KOPT-K1 (cell line): ENCODE results near the gene AFAP1L1.

Source experiments
- H3K27ac ChIP-seq: fragments of 200-600 bp; sonication (generic); 2 replicates; pipeline ENCODE4 v1.5.1; 2016; ENCODE audit warnings: antibody characterized with exemption, mild to moderate bottlenecking, low read depth, low read length; ENCODE audit not compliant: poor library complexity, severe bottlenecking
- H3K36me3 ChIP-seq: fragments of 200-600 bp; sonication (generic); 2 replicates; pipeline ENCODE4 v1.5.1; 2017; ENCODE audit warnings: antibody characterized with exemption, mild to moderate bottlenecking, low read length, moderate library complexity; ENCODE audit not compliant: insufficient read depth
- H3K9me3 ChIP-seq: fragments of 200-600 bp; sonication (generic); 2 replicates; pipeline ENCODE4 v1.5.1; 2017; ENCODE audit warnings: antibody characterized with exemption, low read length, mild to moderate bottlenecking; ENCODE audit not compliant: insufficient read depth, poor library complexity, severe bottlenecking

Gene AFAP1L1

DNA sequence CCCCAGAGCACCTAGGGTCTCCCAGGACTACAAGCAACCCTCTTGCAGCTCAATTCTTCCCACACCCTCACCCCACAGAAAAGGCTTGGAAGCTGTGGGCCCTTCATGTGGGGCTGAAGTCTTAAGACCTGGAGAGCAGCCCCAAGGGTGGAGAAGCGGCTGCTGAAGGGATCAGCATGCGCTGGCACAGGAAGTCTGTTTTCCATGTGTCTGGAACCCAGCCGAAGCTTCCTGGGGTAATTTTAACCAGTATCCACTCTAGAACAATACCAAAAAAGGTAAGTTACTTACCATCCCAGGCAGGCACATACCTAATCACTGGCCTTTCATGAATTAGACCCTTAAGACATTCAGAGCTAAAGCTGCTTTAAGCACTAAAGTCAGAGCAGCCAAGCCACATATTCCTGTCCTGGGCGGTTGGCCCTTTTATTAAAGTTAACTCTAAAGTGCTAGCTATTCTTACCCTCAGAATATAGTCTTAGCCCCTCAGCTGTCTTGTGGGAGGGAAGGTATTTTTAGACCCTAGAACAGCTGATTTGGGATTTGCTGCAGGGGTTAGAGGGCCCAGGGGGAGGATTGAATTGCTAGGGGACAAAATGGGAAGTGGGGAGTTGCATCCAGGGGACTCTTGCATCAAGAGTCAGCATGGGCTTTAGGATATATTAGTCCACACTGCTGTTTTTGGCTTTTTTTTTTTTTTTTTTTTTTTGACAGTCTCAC, 100.6 kb downstream of the AFAP1L1 start:
- Histone ChIP-seq H3K27ac (no peak overlapping the region), H3K36me3 (no peaks in the 10 kb centered on the region), H3K9me3 (no peaks in the 10 kb centered on the region)

DNA sequence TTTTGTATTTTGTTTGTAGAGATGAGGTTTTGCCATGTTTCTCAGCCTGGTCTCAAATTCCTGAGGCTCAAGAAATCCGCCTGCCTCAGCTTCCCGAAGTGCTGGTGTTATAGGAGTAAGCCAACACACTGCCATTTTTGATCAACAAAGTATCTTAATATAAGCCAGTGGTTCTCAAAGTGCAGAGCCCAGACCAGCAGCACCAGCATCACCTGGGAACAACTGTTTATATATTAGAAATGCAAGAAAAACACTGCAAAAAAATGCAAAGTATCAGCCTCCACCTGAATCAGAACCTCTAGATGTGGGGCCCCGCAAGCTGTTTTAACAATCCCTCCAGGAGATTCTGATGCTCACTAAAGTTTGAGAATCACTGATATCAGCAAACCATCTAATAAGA, 101.3 kb downstream of the AFAP1L1 start:
- Histone ChIP-seq H3K9me3 (no peaks in the 10 kb centered on the region), H3K36me3 (no peaks in the 10 kb centered on the region), H3K27ac (no peak overlapping the region)

GRCh38 chr5:149374303-149374702, 102.6 kb downstream of the AFAP1L1 start:
- Histone ChIP-seq H3K27ac (no peak overlapping the region), H3K36me3 (no peaks in the 10 kb centered on the region), H3K9me3 (no peaks in the 10 kb centered on the region)

DNA sequence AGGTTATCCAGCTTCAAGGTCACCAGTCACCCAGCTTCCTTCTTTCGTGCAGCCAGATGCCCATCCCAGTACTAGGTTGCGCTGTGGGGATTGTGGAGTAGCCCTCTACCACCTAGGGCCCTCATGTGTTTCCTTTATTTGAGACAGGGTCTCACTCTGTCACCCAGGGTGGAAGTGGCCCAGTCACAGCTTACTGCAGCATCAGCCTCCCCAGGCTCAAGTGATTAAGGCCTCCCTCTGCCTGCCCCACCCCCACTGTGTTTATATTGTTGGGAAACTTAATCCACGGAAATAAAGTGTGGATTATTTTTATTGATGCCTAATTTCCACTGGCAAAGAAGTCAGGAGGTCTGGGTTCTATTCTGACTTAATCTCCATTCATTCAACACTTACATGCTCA, 103.1 kb downstream of the AFAP1L1 start:
- H3K27ac ChIP-seq: no peak overlapping the region
- no peaks in the 10 kb centered on the region for H3K9me3 ChIP-seq
- H3K36me3 ChIP-seq: no peaks in the 10 kb centered on the region

- no peak overlapping the region for H3K27ac ChIP-seq
- H3K36me3 ChIP-seq: no peaks in the 10 kb centered on the region
- H3K9me3 ChIP-seq: no peaks in the 10 kb centered on the region
Measured at GRCh38 chr5:149375434-149375833, 103.8 kb downstream of the AFAP1L1 start.

DNA sequence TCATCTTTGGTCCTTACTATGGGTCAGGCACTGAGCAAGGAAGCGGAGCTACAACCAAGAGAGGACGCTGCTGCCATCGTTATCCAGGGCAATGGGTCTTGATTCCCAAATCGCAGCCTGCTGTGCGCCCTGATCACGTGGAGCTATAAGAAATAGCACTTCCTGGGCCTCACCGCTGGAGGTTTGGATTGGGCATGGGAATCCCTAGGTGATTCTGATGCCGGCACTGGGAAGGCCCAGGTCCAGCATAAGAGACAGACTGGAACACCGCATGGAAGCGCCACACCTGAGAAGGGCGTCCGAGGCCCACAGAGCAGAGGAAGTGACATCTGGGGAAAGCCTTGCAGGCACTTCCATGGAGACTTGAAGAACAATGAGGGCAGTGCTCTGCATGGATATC, 104.4 kb downstream of the AFAP1L1 start:
- Histone ChIP-seq H3K9me3 (no peaks in the 10 kb centered on the region), H3K36me3 (no peaks in the 10 kb centered on the region), H3K27ac (no peak overlapping the region)

DNA sequence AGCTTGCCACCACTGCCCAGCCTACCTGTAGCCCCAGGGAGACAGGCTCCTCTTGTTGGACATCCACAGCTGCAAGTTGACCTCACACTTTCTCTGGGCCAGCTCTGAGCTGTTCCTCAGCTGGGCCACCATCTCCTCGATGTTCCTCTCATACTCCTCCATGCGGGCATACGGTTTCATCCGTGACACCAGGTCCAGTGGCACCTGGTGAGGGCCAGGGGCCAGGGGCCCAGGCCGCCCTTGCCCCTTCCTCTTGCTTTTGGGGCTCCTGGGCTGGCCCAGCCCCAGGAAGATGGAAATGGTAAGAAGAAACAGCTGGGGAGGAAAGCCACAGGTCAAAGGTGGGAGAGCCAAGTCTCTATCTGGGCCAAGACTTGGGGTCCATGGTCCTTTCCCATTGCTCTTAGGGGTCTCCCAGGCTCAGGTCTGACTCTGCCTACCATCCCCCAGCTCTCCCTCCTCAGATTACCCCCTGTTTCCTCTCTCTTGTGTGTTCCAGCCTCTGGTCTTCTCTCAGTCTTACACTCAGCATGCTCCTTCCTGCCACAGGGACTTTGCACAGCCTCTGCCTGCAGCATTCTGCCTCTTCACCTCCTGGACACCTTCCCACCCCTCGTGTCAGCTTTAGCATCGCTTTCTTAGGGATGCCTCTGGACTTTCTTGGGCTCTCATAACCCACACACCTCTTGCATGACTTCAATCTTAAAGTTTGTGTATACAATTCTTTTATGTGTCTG, 105.2 kb downstream of the AFAP1L1 start:
- Histone ChIP-seq H3K36me3 (no peaks in the 10 kb centered on the region), H3K9me3 (no peaks in the 10 kb centered on the region), H3K27ac (no peak overlapping the region)

DNA sequence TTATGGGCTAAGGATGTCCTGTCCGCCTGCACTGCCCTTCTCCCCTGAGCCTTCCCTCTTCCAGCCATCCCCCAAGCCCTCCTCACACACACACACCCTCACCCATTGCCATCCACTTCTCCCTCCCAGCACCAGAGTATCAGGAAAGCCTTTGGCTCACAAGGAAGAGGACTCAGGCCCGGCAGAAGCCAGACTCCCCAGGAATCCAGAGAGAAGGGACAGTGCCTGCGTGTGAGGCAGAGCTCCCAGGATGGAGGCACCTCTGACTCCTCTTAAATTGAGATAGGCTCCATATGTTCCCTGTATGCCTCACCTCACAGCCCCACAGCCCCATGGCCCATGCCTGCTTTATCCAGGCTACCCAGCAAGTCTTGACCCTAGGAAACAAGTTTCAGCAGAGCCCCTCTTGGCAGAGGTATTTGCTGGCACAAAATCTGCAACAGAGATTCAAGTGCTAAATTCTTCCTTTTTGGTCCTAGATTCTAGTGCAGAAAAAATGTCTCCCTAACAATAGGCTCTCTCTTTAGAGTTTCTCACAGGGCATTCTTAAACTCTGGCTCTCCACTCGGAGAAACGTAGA, 106.7 kb downstream of the AFAP1L1 start:
- Histone ChIP-seq H3K9me3 (no peaks in the 10 kb centered on the region), H3K36me3 (no peaks in the 10 kb centered on the region), H3K27ac (no peak overlapping the region)

DNA sequence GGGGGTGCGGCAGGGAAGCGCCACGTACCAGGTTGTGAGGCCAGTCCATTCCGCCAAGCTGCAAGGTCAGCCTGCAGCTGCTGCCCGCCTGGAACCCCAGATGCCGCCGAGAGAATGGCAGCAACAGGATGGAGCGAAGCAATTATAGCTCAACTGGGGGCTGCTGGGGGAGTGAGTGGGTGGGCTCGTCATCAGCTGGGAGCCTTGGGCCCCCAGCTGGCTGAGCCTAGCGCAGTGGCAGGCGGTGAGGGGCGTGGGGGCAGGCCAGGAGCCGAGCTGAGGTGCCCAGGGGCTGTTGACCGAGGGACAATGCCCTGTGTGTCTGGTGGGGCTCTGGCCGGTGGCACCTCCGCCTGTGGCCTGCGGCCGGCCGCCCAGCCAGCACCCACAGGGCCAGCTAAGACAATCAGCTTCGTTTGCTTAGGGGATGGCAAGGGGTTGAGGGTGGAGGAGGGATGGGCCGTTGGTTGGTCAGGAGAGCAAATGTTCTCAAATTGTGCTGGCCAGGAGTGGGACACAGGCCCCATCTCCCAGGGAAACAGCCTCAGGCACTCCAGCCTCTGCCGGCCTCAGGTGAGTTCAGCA, 107.6 kb downstream of the AFAP1L1 start, which contains the start of gene IL17B:
Gene IL17B, minus strand, starts transcription at position 116 of the 585 bp plus-strand sequence. Its CDS starts 67 bp downstream, at position 49.
- no peaks in the 10 kb centered on the region for H3K36me3 ChIP-seq
- H3K27ac ChIP-seq: no peak within 1 kb of the TSS
- no peaks in the 10 kb centered on the region for H3K9me3 ChIP-seq

DNA sequence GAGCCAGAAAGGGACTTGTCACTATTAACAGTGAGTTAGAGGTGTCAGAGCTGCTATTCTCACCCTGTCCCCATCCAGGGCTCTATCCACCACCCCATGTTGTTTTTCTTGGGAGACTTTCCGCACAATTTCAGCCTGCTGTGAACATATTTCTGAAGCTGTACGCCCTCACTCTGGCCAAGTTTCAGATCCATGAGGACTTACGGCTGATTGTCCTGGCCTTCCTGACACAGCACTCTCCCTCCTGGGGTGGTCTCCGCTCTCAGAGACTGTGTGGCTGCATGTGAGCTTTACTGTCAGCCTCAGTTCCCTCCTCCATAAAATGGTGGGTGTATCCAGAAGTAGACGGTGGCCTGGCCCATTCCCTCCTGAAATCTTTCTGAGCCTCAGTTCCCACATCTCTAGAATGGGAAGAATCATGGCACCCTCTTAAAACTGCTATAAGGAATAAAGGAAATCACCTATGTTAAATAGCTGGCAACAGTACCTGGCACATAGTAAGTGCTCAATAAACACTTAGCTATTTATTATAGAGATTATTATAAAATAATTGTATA, 108.2 kb downstream of the AFAP1L1 start:
- H3K9me3 ChIP-seq: no peaks in the 10 kb centered on the region
- no peak overlapping the region for H3K27ac ChIP-seq
- no peaks in the 10 kb centered on the region for H3K36me3 ChIP-seq

GRCh38 chr5:149380466-149381121, 108.9 kb downstream of the AFAP1L1 start:
- Histone ChIP-seq H3K9me3 (no peaks in the 10 kb centered on the region), H3K36me3 (no peaks in the 10 kb centered on the region), H3K27ac (no peak overlapping the region)

- no peak overlapping the region for H3K27ac ChIP-seq
- H3K9me3 ChIP-seq: no peaks in the 10 kb centered on the region
- H3K36me3 ChIP-seq: no peaks in the 10 kb centered on the region
Measured at GRCh38 chr5:149381261-149381985, 109.8 kb downstream of the AFAP1L1 start.

DNA sequence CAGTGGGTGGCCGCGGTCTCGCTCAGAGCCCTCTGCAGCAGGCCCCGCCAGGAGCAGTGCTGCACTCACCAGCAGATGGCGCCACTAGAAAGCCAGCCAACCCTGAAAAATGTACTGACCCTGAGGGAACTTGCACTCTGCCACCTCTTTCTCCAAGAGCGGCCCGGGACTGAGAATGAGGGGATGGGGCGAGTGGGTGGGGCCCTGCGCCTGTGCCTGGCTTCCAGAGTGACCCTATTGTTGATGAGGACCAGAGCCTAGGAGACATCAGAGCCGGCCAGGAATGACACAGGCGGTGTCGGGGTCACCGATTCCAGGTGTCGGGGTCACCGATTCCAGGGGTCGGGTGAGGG, 110.3 kb downstream of the AFAP1L1 start:
- Histone ChIP-seq H3K27ac (no peak overlapping the region), H3K36me3 (no peaks in the 10 kb centered on the region), H3K9me3 (no peaks in the 10 kb centered on the region)

DNA sequence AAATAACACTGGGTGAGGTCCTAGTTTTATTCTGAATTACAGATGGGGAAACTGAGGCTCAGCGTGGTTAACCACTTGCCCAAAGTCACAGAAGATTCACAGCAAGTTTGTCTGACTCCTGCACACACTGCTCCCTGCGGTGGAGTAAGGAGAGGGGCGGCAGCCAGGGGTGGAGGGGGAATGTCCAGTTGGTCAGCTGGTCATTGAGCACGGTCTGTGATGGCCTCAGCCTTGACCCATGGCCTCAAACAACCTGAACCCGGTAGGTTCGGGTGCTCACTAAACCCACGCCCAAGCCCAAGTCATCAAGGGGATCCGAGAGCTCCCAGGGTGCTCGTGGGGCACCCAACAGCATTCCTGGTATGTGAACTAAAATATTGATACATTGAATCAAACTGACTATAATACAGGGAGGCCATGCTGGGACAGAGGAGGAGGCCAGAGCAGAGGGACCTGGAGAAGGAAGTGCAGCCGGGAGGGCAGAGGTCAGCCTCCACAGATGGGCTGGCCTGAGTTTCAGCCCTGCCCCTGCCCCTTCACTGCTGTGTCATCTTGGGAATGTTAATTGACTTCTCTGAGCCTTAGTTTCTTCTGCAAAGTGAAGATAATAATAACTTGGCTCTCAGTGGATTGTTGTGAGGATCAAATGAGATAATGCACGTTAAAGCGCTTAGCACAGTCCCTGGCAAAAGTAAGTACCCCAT, 111.0 kb downstream of the AFAP1L1 start:
- H3K27ac ChIP-seq: no peak overlapping the region
- no peaks in the 10 kb centered on the region for H3K9me3 ChIP-seq
- H3K36me3 ChIP-seq: no peaks in the 10 kb centered on the region
